Testis (tissue), 3 donors: ENCODE results near the gene PSMA7. TPM values are rescaled to one million over a fixed set of nuclear protein-coding genes. Genes with fewer than 3 reads are reported as not detected.
"Not testable (repeated sequence)": the region's sequence is repeated elsewhere in the genome, so short reads cannot be mapped to it uniquely, and the experiment has no call there.

Experiments used
- DNase-seq: peaks from one replicate; pipeline ENCODE4 v3.0.0-alpha.2; 2019
- H3K27ac ChIP-seq, 2 donors: fragments of 200-600 bp; sonication (generic); one replicate each; pipeline ENCODE4 v1.5.1; 2019
- H3K27me3 ChIP-seq: fragments of 200-600 bp; sonication (generic); one replicate; pipeline ENCODE4 v1.5.1; 2019
- H3K36me3 ChIP-seq: fragments of 200-600 bp; sonication (generic); one replicate; pipeline ENCODE4 v1.5.1; 2017; ENCODE audit warnings: low read depth; ENCODE audit errors: missing control alignments
- H3K4me1 ChIP-seq: fragments of 200-600 bp; sonication (generic); one replicate; pipeline ENCODE4 v1.5.1; 2019
- H3K4me3 ChIP-seq, 2 donors: fragments of 200-600 bp; sonication (generic); one replicate each; pipeline ENCODE4 v1.5.1; 2017 to 2019
- H3K9me3 ChIP-seq: fragments of 200-600 bp; sonication (generic); one replicate; pipeline ENCODE4 v1.5.1; 2017
- POLR2A ChIP-seq: fragments of 450-650 bp; IDR thresholded peaks from one replicate; pipeline ENCODE4 v1.6.1; 2017; ENCODE audit warnings: antibody characterized with exemption, mild to moderate bottlenecking, moderate library complexity
- WGBS, 2 donors: methylation state at CpG; one replicate each; pipeline ENCODE4 v1.1.5; 2018; 5-methylcytosine and 5-hydroxymethylcytosine counted together
- intact Hi-C: fragments of 100-400 bp; cut with DNase I; formaldehyde crosslinking; loops from one replicate; pipeline ENCODE4 v1.15.1; 2023; ENCODE audit warnings: low total_unique reads
- polyA plus RNA-seq: library from polyadenylated mRNA; stranded (reverse); fragments of 350-450 nt; fragmentation: Illumina TruSeq; extraction: RNeasy Lipid Tissue Mini Kit (QIAGEN cat#74804); gene quantifications from one replicate; pipeline ENCODE4 v1.2.3, GENCODE V29; 2014; ENCODE audit warnings: low read depth, low replicate concordance; ENCODE audit not compliant: insufficient read depth
- total RNA-seq, 2 donors: library from RNA; depleted of rRNA; stranded (reverse); fragments of >200 nt; gene quantifications; one replicate each; pipeline ENCODE4 v1.2.3, GENCODE V29; 2016
- TF ChIP-seq, protein P1 (sequence below), 3 experiments: fragments of 450-650 bp in 2 of 3; fragments of 200-600 bp in 1 of 3; sonication (generic) in 1 of 3; IDR thresholded peaks; one replicate each; pipeline ENCODE4 v1.5.1; 2016 to 2019; ENCODE audit warnings: antibody characterized with exemption in 3 of 3, mild to moderate bottlenecking in 2 of 3, moderate library complexity in 1 of 3

The PSMA7 gene
- total and polyA plus RNA-seq, 3 donors from 2014 or later = 124 to 203 (median 146) TPM

DNA sequence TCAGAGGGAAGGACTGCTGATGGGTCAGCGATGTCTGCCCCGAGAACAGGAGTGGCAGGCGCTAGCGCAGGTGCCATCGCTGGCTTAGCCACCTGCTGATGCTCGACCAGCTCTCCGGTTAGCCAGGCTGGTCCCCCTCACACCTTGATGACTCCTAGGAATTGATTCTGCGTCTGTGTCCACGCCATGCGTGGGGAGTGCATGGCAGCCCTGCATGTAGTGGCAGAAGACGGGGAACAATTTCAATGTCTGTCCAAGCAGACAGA, 7.0 kb upstream of the PSMA7 start:
- Histone ChIP-seq H3K27ac (no peak overlapping the region), H3K36me3 (no peaks in the 10 kb centered on the region), H3K4me3 (no peak overlapping the region), H3K4me1 (peaks cover 12% of the 10 kb centered on the region), H3K27me3 (no peaks in the 10 kb centered on the region), H3K9me3 (no peaks in the 10 kb centered on the region)
- 90 to 96% methylated on average over 9 to 10 of the region's 11 CpGs for WGBS, 2 donors
- intact Hi-C loops = no loop called here
- TF ChIP-seq POLR2A = no peak
- TF ChIP-seq, protein P1, sequence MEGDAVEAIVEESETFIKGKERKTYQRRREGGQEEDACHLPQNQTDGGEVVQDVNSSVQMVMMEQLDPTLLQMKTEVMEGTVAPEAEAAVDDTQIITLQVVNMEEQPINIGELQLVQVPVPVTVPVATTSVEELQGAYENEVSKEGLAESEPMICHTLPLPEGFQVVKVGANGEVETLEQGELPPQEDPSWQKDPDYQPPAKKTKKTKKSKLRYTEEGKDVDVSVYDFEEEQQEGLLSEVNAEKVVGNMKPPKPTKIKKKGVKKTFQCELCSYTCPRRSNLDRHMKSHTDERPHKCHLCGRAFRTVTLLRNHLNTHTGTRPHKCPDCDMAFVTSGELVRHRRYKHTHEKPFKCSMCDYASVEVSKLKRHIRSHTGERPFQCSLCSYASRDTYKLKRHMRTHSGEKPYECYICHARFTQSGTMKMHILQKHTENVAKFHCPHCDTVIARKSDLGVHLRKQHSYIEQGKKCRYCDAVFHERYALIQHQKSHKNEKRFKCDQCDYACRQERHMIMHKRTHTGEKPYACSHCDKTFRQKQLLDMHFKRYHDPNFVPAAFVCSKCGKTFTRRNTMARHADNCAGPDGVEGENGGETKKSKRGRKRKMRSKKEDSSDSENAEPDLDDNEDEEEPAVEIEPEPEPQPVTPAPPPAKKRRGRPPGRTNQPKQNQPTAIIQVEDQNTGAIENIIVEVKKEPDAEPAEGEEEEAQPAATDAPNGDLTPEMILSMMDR (IDR thresholded peaks at IDR 0.05) = no peak
- DNase-seq = no peak

DNA sequence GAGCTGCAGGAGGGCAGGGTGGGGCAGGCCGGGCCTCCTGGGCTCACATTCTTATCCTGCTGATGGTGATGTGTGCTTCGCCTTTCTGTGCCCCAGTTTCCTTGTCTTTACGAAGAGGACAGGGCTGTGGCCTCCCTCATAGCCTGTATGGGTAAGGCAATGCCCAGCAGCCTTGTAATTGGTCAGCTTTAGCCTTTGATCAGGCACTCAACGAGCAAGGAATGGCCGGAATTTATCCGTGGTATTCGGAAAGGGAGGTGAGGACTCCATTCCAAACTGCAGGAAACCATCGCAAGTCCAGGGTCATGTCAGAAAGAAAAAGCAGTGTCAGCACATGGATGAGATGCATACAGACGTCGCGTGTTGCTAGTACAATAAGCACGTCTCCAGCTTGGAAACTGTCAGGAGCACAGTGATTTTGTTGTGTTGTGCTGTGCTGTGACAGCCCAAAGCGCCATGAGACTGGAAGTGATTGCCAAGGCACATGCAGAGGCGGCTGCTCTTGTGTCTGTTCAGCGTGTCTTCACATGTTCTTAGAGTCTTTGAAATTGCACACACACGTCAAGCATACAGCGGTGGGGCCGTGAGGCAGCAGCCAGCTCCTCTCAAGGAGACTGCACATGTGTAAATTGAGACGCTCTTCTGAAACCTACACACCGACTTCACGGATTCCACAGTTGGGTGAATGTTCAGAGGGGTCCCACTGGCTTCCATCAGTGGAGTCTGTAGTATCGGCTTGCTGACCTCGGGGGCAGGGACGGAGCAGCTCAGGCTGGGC, 6.5 kb upstream of the PSMA7 start:
- intact Hi-C loops = no loop called here
- H3K4me3 ChIP-seq = no peak overlapping the region
- H3K36me3 ChIP-seq = no peaks in the 10 kb centered on the region
- peaks cover 17% of the 10 kb centered on the region for H3K4me1 ChIP-seq
- H3K9me3 ChIP-seq = no peaks in the 10 kb centered on the region
- TF ChIP-seq POLR2A = no peak
- 77 to 78% methylated on average over 24 of the region's 24 CpGs for WGBS, 2 donors
- H3K27ac ChIP-seq = no peak overlapping the region
- DNase-seq = no peak
- H3K27me3 ChIP-seq = no peaks in the 10 kb centered on the region

DNA sequence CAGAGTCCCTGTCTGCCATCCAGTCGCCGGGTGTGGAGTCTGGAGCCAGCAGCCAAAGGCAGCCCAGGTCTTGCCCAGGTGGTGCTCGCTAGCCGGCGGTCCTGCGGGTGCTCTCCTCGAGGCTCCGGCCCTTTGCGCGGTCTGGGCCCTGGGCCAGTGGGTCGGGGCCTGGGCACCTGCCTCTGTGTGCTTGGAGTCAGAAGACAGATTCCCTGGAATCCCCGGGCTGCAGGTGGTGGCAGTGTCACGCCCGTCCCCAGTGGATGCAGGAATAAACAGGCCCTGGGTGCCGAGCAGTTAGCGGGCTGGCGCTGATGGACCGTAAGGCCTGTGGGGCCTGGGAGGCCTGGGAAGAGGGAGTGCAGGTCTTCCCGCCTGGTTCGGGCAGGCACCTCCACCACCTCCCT, 5.7 kb upstream of the PSMA7 start:
- no peak for DNase-seq
- Histone ChIP-seq H3K36me3 (no peaks in the 10 kb centered on the region), H3K27me3 (no peaks in the 10 kb centered on the region), H3K9me3 (no peaks in the 10 kb centered on the region), H3K4me3 (no peak overlapping the region), H3K27ac (no peak overlapping the region), H3K4me1 (peaks cover 20% of the 10 kb centered on the region)
- intact Hi-C loops = no loop called here
- WGBS, 2 donors = 85% methylated on average over 20 of the region's 20 CpGs; no CpG with 5 or more reads in 1 of the 2 donors
- TF ChIP-seq, protein P1 (IDR thresholded peaks at IDR 0.05) = no peak
- no peak for TF ChIP-seq POLR2A

DNA sequence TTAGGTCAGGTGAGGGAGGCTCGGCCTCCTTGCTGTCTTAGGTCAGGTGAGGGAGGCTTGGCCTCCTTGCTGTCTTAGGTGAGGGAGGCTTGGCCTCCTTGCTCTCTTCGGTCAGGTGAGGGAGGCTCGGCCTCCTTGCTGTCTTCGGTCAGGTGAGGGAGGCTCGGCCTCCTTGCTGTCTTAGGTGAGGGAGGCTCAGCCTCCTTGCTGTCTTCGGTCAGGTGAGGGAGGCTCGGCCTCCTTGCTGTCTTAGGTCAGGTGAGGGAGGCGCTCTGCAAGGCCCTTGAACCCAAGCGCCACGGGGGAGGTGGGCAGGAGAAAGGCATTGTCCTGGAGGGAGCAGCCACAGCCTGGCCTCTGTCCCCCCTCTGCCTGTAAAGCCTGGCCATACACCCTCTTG, 5.2 kb upstream of the PSMA7 start:
- peaks cover 20% of the 10 kb centered on the region for H3K4me1 ChIP-seq
- intact Hi-C loops, H3K36me3 ChIP-seq, H3K4me3 ChIP-seq, H3K9me3 ChIP-seq, H3K27me3 ChIP-seq, H3K27ac ChIP-seq, DNase-seq: not testable (repeated sequence)
- 89 to 100% methylated on average over 1 to 10 of the region's 10 CpGs for WGBS, 2 donors

DNA sequence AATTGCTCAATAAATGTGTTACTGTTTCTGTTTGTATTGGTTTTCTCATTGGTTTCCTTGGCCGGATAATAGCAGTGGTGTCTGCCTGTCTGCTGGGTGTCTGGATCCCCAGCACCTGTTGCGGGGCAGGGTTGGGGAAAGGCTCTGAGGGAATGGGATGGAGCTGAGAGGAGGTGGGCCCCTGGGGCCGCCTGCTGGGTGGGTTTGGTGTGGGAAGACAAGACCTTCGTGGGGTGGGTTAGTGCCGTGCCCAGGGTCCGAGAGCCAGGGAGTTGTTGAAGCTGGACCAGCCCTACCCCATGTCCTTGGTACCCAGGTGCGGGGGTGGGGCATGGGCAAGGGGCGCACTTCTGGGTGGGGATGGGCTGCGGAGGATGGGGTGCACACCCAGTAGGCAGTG, 4.3 kb upstream of the PSMA7 start:
- H3K27me3 ChIP-seq = no peaks in the 10 kb centered on the region
- no peak for DNase-seq
- H3K9me3 ChIP-seq = no peaks in the 10 kb centered on the region
- peaks cover 20% of the 10 kb centered on the region for H3K4me1 ChIP-seq
- H3K4me3 ChIP-seq = no peak overlapping the region
- H3K36me3 ChIP-seq = no peaks in the 10 kb centered on the region
- 97% methylated on average over 9 of the region's 9 CpGs for WGBS, 2 donors
- intact Hi-C loops = no loop called here
- TF ChIP-seq POLR2A = no peak
- TF ChIP-seq, protein P1 (IDR thresholded peaks at IDR 0.05) = no peak
- H3K27ac ChIP-seq = no peak overlapping the region

DNA sequence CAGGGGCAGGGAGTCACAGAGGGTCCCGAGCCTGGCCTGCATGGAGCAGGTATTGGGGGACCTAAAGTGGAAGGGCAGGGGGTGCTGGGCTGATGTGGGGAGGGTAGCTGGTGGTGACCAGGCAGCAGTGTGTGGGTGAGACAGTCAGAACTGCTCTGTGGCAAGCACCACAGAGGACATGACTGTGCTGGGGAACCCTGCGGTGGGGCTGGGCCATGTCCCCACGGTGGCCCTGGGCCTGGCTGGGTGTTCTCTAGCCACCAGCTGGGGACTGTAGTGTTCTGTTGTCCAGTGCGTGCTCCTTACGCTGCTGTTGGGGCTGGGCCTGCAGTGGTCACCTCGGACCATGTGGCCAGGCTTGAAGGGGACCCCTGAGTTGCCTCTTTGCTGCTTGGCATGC, 3.9 kb upstream of the PSMA7 start:
- TF ChIP-seq POLR2A = no peak
- TF ChIP-seq, protein P1 (IDR thresholded peaks at IDR 0.05) = no peak
- no peaks in the 10 kb centered on the region for H3K27me3 ChIP-seq
- peaks cover 20% of the 10 kb centered on the region for H3K4me1 ChIP-seq
- no peaks in the 10 kb centered on the region for H3K9me3 ChIP-seq
- no peak for DNase-seq
- intact Hi-C loops = no loop called here
- H3K27ac ChIP-seq = no peak overlapping the region
- WGBS, 2 donors = 91 to 96% methylated on average over 6 of the region's 6 CpGs
- H3K36me3 ChIP-seq = no peaks in the 10 kb centered on the region
- no peak overlapping the region for H3K4me3 ChIP-seq
